T follicular helper cell (primary cell): ENCODE measurements around the gene SELENOO.

Experiments used
- DNase-seq: peaks from one replicate; pipeline ENCODE4 v3.0.0-alpha.2; 2020; ENCODE audit warnings: low read depth

The SELENOO gene

GRCh38 chr22:50216684-50217520 is 16.1 kb downstream of the SELENOO start:
- no peak for DNase-seq

- DNase-seq = no peak
Measured at GRCh38 chr22:50217543-50218152, 16.8 kb downstream of the SELENOO start.

GRCh38 chr22:50218153-50218995 is 17.6 kb downstream of the SELENOO start:
- no peak for DNase-seq

- no peak for DNase-seq
Measured at GRCh38 chr22:50218996-50219727, 18.4 kb downstream of the SELENOO start.

- no peak for DNase-seq
Measured at GRCh38 chr22:50219800-50220602, 19.2 kb downstream of the SELENOO start.

- DNase-seq = no peak
Measured at GRCh38 chr22:50220603-50221409, 20.0 kb downstream of the SELENOO start.

GRCh38 chr22:50221410-50222300 is 20.8 kb downstream of the SELENOO start:
- DNase-seq = no peak

GRCh38 chr22:50222508-50222907 is 21.7 kb downstream of the SELENOO start:
- DNase-seq = no peak

- no peak for DNase-seq
Measured at GRCh38 chr22:50224071-50224470, 23.3 kb downstream of the SELENOO start.

- no peak for DNase-seq
Measured at GRCh38 chr22:50225200-50225969, 24.6 kb downstream of the SELENOO start.

- no peak for DNase-seq
Measured at GRCh38 chr22:50226063-50226874, 25.5 kb downstream of the SELENOO start.

GRCh38 chr22:50226875-50227165 is 26.0 kb downstream of the SELENOO start:
- no peak for DNase-seq

GRCh38 chr22:50227579-50228215 is 26.9 kb downstream of the SELENOO start:
- no peak for DNase-seq

GRCh38 chr22:50228366-50228765 is 27.6 kb downstream of the SELENOO start:
- DNase-seq = no peak

- no peak for DNase-seq
Measured at GRCh38 chr22:50229370-50229769, 28.6 kb downstream of the SELENOO start.

GRCh38 chr22:50232481-50233151 is 31.8 kb downstream of the SELENOO start:
- no peak for DNase-seq

- no peak for DNase-seq
Measured at GRCh38 chr22:50233223-50233622, 32.4 kb downstream of the SELENOO start.
